HG03520 (cell line): ENCODE results near the gene ISLR.

ENCODE experiments used
- ATAC-seq: cut with Tn5 transposase; IDR thresholded peaks from one replicate; pipeline ENCODE4 v1.9.1; 2021; ENCODE audit warnings: mild to moderate bottlenecking, moderate library complexity; ENCODE audit not compliant: unreplicated experiment

The ISLR gene

DNA sequence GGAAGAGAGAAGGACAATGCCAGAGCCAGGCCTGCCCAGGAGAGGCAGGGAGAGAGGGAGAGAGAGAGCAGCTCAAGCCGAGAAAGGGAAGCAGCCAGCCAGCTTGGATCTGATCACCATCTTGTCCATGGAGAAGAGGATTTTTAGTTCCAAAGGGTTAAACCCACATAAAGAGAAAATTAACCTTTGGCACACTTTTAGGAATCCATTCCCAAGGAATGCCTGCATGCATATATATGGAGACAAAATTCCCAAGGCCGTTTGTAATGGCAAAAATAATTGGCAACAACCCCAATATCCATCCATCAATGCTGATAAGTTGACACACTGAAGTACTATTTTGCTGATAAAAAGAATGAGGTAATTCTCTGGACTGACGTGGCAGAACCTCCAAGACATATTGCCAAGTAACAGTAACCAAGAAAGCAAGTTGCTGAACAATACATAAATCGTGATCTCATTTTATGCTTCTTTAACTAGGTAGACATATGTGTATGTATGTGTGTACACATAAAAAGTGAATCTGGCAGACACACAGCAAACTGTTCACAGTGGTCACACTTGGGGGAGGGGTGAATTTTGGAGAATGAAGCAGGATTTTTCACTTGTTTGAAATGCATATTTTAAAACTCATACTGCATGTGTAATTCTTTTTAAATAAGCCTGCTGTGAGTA lies 36.6 kb downstream of the ISLR start:
- ATAC-seq: no peak

DNA sequence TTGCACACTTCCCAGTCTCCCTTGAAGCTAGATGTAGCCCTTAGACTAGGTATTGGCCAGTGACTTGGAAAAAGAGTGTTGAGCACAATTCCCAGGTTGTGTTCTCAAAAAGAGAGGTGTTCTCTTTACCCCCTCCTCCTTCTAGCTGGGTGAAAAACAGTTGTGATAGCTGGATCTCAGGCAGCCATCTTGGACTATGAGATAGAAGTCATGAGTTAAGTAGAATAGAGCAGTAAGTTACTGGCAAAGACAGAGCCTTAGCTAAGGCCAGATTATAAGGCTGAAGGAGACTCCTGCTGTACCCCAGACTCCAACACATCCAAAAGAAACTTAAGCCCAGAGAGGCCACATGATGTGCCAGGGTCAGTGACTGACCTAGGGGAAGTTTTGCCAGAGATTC lies 37.2 kb downstream of the ISLR start:
- no peak for ATAC-seq

DNA sequence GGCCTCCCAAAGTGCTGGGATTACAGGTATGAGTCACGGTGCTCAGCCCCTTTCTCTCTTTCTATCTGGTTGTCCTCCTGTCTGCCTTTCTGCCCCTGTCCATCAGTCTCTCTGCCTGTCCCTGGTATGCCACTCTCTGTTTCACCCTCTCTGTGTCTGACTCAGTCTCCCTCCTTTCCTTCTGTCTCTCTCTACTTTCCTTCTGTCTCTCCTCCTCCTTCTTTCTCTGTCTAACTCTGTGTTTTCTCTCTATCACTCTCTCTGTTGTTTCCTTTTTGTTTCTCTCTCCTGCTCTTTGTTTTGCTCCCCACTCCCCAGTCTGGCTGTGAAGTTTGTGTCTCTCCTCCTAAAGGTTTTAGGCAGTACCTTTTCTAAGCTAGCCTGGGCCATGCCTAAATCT lies 38.1 kb downstream of the ISLR start:
- ATAC-seq: no peak

DNA sequence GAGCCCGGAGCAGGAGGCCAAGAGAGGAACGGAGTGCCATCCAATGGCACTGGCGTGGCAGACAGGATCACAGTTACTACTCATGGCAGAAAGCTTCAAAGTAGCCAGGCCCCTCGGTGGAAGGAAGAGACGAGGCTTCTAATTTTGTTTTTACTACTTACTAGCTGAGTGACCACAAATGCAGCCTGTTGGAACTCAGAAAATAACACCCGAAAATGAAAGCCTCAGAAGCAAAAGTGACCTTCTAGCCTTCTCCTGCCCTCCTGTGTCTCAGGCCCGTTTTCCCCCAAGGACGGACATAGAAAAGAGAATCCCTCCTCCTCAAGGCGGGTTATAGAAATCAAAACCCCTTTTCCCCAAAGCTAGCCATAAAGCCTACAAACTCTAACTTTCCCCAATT lies 39.0 kb downstream of the ISLR start:
- ATAC-seq: no peak

DNA sequence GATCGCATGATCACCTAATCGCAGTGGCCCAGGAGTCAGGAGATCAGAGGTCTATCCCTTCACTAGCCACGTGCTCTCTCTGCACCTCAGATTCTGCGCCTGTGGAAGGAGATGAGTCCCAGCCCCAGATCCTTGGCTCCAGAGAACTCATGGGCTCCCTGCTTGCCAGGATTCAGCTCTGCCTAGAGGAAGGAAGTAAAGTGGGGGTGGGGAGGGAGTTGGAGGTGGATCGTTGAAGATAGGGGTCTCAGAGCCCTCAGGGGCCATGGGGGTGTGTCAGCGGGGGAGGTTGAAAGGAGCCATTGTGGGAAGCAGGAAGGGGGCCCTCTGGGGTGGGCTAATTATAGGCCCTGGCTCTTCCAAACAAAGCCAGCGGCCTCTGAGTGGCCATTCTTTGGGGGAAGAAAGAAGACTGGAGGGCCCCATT lies 40.4 kb downstream of the ISLR start:
- ATAC-seq: no peak

DNA sequence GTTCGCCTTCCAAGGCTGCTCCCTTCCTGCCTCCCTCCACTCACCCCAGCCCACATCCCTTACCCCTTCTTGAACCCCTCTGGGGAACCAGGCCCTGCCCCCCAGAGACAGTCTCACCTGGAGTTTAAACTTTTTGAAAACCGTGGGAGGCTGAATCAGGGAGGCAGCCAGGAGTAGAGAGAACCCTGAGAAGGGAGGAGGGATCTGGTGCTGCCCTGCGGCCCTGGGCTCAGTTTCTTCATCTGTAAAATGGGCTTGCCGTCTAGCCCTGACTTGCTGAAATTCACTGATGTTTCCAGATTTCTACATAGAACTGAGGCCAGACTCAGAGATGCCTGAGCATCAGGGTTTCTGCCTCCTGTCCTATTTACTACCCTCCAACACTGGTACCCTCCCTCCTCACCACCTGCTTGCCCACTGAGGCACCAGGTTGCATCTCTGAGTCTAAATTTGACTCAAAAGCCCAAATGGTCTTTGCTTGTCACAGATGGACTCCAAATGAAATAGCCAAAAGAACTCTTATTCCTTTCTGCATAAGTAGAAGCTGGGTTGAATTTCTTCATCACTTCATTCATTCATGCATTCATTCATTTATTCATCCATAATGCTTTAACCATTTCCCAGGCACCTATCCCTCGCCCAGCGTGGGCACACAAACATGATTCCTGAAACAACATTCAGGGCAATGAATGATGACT lies 41.0 kb downstream of the ISLR start:
- no peak for ATAC-seq

DNA sequence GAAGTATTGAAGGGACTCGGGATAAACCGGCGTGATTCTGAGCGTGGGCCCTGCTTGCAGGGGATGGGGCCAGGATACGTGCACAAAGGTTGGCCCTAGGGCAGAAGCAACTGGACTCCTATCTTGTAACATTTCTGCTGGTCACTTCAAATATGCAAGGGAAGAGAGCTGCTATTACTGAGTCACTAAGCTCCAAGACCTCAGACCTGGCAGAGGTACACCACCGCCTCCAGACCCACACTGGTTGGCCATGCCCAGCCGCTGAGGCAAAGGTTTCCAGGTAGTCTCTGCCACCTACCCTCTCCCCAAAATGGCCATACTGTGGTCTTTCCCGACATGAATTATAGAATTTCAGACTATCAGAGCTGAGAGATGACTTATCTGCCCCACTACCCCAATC lies 42.4 kb downstream of the ISLR start:
- ATAC-seq: no peak

DNA sequence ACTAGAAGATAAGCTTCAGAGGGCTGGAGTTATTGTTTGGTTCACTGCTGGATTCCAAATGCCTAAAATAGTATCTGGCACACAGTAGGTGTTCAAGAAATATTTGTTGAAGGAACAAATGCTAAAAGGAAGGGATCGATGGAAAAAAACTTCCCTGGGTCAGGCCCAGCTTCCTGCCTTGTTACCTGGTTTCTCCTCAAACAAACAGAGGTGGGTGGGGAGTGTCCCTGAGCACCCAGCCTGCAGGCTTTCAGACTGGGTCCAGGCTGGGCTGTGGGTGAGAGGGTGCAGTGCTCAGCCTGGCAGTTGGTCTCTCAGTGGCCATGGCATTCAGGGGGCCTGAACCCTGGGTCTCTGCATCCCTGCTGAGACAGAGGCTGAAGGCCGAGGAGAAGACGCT lies 43.4 kb downstream of the ISLR start:
- ATAC-seq: no peak

DNA sequence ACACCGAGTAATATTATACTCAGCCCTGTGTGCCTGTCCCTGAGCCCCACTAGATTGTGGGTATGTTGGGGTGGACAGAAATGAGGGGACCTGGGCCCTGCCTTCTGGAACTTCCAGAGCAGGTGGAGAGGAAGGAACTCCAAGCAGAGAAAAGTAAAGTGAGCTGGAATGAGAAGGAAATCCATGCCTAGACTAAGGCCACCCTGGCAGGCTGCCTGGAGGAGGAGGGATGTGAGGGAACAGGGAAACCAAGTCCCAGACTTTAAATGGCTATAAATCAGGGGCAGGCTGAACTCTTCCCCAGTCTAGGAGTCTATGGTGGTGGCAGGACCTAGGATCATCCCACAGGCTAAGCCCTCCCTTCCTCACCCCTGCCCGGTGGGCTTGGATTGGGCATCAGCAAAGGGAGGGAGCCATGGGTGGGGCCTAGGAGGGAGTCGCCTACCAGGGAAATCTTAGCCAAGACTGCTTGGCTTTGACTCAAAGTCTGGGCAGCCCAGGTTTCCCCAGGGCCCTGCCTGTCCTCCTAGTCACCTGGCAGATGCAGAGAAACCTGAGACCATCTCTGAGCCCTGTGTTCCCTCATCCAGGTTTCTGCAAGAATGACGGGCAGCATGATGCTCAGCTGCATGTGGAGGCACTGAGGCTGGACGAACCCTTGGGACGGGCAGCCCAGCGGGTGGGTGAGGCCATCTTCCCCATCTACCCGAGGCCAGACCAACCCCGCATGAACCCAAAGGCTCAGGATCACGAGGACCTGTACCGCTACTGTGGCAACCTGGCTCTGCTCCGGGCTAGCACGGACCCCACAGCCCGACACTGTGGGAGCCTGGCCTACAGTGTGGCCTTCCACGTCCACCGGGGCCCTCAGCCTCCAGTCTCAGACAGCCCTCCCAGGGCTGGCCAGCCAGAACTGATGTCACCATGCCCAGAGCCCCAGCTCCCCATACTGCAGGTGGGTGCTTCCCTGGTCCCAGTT lies 44.7 kb downstream of the ISLR start:
- no peak for ATAC-seq

DNA sequence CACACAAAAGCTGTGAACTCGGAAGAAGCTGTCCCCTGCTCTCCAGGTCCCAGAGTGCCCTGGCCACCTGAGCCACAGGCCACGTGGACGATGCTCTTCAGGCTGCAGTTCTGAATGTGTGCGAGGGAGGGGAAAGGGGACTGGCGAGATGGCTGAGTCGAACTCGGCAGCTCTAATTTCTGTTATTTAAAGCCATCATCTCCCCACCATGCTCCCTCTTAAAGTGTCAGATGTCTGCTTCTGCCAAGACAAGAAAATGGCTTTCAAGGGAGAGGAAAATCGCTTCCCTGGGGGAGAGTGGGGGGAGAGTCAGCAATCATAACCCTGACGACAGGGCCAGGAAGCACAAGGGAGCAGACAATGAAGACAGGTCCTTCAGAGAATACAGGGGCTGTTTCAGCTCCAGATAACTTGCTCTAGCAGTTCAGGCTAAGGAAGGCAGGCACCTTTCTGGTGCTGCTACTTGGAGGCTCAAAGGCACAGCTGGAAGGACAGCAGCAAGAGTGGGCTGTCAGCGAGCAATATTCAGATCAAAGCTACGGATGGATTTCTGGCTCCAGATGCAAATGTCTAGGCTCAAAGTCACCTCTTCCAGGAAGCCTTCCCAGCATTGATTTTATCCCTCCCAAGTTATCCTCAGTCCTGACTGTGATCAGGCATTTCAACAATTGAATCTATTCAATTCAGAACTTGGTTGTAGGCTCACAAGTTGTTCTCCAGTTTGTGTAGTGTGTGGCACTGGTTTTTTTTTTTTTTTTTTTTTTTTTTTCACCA lies 47.2 kb downstream of the ISLR start:
- ATAC-seq: no peak

DNA sequence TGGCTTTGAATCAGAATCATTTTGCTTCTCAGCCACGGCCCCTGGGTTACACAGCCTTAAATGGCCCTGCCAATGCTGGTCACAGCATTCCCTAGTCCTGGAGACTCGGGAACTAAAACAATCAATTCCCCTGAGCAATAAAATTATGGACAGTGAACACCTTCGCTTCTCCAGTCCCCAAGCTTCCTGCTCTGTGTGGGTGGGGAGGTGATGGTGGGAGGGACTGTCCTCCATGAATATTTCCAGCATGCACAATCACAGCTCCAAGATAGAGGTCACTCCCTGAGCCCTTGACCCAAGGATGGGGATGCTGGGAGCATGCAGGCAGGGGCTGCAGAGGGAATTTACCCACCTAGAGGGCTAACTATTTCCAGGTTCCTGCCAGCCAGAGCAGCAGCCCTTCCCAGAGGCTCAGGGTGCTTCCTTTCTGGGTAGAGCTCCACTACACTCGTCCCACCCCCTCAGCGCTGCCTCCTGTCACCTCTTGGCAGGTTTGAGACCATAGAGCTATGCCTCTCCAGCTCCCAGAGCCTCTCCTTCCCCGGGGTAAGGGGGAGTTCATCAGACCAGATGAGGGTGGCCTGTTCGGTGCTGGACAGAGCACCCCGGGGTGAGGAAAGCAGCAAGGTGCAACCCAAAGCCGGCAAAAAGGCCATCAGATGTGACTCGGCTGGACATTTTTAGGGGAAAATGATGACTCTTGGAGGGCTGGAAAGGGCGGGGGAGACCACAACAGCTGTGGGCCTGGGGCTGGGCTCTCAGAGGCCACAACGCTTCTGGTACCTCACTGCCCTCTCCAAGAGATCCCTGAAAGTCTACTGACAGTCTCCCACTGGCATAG lies 48.1 kb downstream of the ISLR start:
- no peak for ATAC-seq

DNA sequence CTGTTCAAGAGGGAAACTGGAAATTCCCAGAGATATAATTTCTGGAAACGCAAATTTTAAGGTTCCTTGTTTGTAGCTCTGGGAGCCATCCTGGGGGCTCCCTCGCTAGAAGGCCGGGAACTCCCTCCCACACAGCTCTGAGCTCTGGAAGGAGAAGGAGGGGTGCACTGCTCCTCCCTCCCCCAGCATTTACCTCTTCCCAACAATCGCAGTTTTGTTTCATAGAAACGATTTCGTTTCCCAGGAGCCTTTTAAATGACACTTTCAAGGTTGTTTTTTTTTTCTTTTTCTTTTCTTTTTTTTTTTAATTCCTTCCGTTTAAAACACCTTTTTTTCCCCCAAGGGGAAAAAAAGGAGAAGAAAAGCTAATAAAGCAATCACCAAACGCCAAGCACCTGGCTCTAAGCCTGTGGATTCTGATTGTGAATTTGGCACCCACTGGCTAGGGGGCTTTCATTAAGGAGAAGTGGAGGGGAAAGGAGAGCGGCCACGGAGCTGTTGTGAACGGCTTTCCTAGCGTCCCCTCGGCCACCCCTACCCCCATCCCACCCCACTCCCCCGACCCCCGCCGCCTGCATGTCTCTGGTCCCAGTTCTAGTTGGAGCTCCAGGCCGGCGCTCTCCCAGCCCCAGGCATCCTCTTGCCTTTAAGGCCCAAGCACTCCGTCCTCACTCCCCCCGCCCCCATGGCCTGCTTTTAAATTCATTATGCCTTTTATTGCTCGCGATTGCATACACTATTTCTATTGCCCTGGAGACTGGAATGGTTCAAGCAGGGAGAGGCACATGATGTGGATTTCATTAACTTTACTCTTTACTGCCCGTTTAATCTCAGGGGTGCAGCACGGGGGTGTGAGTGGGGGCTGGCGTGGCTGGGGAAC lies 49.0 kb downstream of the ISLR start:
- no peak for ATAC-seq

DNA sequence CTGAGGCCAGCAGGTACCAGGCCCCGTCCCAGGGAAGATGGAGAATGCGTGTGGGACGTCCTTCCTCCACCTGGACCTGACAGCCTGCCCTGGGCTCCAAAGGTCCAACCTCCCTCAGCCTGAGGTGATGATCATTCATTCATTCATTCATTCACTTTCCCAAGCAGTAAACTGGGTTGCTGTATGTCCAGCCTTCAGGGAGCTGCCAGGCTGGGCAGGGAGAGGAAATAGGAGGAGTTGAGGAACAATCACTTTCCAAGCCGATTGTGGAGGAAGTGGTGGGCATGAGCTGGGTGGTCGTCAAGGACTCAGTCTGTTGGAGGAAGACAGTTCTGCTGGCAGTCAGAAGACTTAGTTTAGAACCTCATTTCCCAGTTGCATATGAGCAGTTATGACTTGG lies 52.4 kb downstream of the ISLR start:
- ATAC-seq: no peak
